Measurements from ENCODE around the gene JAZF1. TPM values are rescaled to one million over a fixed set of nuclear protein-coding genes. Genes with fewer than 3 reads are reported as not detected.

Gene JAZF1
- total and polyA plus RNA-seq, 2 of the 8 experiments (the other 6 are each of a cell fraction or from before 2014, with no cell fraction given) = 2.6 to 21.8 TPM

GRCh38 chr7:27966219-27966780, 214.3 kb downstream of the JAZF1 start (continued):
- no peak for TF ChIP-seq CREB1 (IDR thresholded peaks at IDR 0.05)
- no peak for TF ChIP-seq JUND (IDR thresholded peaks at IDR 0.05; ENCODE audit: low read length)

Measured in H1 (cell line).